GM18519 (cell line): ENCODE results near the gene ETV6.
"Not testable (repeated sequence)": the region's sequence is repeated elsewhere in the genome, so short reads cannot be mapped to it uniquely, and the experiment has no call there.

ENCODE experiments used
- ATAC-seq: cut with Tn5 transposase; IDR thresholded peaks from one replicate; pipeline ENCODE4 v1.9.1; 2021; ENCODE audit warnings: mild to moderate bottlenecking, moderate library complexity; ENCODE audit not compliant: unreplicated experiment, low FRiP score

The ETV6 gene

DNA sequence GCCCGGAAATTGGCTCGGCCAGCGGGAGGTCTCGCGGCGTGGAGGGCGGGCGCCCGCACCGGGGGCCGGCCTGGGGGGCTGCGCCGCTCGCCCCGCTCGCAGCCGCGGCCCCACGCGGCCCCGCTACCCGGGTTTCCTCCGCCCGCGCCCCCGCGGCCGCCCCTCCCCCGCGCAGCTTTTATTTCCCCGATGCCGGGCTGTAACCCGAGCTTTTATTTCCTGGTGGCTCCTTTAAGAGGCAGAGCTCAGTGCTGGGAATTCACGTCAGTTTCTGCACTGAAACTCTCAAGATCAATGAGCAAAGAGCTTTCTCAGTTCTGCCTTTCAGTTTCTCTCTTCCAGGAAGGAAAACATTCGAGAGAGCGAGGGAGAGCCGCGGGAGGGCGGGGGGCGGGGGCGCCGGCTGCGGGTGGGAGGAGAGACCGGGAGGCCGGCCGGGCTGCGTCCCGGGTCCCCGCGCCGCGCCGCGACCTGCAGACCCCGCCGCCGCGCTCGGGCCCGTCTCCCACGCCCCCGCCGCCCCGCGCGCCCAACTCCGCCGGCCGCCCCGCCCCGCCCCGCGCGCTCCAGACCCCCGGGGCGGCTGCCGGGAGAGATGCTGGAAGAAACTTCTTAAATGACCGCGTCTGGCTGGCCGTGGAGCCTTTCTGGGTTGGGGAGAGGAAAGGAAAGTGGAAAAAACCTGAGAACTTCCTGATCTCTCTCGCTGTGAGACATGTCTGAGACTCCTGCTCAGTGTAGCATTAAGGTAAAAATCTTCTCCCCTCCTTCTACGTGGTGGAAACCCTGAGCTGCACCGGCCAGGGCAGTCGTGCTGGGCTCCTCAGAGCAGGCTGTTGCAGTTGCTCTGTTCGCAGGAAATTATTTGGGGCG, at the start of gene ETV6:
TSS of gene ETV6 (plus strand) at position 262 of the 873 bp plus-strand sequence. CDS start at position 716, 454 bp downstream.
- ATAC-seq: peak; percentile 38

DNA sequence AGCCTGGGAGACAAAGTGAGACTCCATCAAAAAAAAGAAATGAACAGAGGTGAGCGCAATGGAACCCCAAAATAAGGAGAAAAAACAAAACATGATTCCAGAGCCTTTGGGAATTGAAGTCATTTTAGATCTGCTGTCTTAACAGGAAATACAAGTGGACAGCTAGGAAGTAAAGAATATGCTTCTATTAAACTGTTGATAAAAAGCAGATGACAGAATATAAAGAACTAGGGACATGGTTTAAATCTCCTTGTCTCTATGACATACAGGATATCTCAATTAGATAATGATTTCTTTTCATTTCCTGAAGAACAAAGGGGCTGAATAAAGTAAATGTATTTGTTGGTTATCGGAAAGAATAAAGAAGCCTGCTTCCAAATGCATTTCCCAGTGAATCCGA, 49.3 kb upstream of the ETV6 start:
- no peak for ATAC-seq

DNA sequence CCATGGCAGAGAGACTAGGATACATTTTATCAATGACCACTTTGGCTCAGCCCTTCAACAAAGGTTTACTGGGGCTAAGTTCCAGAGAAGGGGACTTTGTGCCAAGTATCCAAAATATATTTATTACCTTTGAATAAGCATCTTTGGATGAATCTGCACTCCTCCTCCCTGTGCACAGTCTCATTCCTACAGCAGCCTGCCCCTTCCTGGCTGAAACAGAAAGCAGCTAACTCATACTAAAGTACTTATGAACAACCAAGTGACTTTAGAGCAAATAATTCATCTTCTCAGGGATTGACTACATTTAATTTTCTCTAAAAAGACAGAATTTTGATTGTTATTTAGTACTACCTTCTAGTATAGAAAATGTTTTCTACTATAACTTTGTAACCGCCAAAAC, 47.8 kb upstream of the ETV6 start:
- no peak for ATAC-seq

DNA sequence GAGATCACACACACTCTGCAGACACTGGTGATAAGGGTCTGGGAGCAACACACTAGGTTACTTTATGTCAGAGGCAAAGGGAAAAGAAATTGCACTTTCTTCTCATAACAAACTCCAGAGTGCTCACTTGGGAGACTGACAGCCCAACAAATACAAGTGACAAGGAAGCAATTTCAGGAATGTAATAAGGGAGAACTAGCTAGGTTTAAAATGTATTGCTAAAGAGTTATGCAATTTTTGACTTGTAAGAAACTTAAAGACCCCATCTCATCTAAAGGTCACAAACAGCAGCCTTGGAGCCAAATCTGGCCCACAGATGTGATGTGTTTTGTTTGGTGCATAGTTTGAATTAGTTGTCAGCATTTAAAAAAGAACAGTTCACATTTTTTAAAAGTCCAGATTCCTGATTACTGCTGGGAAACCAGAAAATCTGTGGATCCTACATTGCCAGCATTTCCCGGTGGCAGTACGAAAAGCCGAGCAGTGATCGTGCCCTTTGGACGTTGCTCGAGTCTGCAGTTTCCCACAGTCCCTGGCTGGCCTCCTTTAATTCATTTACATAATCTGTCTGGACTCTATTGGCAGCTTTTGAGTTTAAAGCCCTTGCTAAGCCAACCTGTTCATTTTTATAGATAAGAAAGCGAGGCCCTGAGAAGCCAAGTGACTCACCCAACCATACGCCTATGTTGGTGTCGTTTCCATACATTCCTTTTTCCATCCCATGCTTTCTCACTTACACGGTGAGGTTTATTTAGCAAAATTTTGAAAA, 42.0 kb upstream of the ETV6 start:
- no peak for ATAC-seq

DNA sequence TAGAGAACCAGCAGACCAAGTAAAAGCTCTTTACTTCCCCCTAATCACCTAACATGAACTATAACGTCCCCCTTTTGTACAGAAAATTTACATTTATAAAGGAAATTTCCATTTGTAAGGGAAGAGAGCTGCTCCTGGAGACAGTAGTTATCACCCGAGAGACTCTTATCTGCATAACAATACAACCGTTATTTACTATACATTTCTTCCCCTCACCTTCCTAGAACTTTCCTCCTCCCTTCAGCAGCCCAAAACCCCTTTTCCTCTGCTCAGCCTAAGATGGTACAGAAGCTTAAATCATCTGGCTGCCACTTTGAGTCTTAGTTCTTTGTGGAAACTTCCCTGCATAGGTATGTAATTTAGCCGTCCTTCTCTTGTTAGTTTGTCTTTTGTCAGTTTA, 40.4 kb upstream of the ETV6 start:
- no peak for ATAC-seq

DNA sequence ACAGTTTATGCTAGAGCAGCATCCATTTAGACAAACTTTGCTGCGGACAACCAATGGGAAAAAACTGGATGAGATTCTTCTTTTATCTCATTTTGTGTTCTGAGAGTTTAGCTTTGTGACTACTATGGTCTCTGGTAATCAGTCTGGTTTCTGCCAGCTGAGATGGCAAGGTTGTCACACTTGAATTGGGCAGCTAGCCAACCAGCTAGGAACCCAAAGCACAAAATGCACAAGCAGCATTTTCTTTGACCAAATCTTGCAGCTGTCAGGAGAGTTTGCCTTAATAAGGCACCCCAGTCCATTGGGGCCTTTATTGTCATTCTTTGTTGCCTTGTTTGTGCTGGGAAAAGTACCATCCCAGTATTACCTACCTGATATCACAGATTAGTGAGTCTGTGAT, 34.0 kb upstream of the ETV6 start:
- no peak for ATAC-seq

DNA sequence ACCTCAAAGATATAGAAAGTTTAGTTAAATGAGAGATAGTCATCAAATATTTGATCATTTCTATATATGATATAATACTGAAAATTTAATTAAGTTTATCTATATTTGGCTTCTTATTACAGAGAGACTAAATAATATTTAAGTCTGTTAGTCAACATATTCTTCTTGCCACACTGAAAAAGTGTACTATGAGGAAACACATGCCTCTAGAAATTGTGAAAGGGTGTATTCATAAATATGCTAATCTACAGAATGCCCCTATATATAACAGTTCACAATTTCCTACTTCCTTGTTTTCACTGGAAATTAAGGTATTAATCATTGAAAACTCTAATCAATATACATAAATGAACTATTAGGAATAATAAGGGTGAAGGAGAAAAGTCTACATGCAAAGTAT, 31.4 kb upstream of the ETV6 start:
- ATAC-seq: no peak

DNA sequence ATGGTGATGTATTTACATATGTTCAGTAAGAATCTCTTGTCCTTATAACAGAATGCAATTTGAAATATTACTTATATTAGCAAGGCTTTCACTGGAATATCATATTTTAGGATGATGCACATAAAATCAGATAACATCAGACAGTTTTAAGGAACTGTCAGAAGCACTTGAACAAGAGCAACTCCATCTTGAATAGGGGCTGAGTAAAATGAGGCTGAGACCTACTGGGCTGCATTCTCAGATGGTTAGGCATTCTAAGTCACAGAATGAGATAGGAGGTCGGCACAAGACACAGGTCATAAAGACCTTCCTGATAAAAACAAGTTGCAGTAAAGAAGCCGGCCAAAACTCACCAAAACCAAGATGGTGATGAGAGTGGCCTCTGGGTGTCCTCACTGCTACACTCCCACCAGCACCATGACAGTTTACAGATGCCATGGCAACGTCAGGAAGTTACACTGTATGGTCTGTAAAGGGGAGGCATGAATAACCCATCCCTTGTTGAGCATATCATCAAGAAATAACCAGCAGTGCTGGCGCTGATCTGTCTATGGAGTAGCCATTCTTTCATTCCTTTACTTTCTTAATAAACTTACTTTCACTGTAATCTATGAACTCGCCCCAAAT, 27.6 kb upstream of the ETV6 start:
- ATAC-seq: no peak

DNA sequence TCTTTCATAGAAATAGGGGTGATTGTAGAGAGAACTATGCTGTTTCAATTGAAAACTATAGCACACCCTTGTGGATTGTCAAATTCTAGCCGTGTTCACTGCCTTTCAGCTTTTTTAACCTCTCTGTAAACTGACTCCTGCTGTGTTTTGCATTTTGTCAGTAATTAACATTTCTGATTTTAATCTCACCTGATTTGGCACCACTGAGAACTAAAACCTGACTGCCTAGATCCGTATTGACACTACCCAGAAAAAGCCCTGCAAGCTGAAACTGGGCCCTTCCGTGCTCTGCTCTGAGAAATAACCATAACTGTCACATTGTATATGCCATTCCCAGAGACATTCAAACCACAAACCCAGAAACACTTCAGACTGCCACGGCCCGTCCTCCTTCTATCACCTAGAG, 26.6 kb upstream of the ETV6 start:
- no peak for ATAC-seq

DNA sequence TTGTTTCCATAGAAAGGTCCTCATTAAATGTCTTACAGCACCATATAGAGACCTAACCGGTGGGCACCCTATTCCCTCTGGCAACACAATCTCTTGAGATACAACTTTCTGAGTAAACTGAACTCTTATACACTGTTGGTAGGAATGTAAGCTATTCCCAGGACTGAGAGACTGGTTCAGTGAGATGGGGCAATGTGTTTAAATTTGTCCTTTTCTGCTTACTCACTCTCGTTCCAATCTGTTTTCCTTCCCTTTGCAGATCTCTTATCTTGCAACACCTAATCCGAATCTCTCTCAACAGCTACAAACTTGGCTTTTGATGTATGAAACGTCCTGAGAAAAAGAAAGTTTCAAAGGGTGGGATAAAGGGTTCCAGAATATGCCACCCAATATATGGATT, 26.1 kb upstream of the ETV6 start:
- ATAC-seq: no peak

DNA sequence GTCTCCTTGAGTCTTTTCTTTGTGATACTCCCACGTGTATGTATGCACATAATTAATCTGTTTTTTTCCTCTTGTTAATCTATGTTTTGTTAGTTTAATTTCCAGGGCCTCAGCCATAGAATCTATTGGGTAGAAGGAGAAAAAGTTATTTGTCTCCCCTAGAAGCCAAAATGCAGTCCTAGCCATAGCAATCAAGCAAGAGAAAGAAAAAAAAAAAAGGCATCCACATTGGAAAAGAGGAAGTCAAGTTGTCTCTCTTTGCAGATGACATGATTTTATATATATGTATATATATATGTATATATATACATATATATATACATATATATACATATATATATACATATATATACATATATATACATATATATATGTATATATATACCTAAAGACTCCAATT, 25.4 kb upstream of the ETV6 start:
- ATAC-seq: no peak

DNA sequence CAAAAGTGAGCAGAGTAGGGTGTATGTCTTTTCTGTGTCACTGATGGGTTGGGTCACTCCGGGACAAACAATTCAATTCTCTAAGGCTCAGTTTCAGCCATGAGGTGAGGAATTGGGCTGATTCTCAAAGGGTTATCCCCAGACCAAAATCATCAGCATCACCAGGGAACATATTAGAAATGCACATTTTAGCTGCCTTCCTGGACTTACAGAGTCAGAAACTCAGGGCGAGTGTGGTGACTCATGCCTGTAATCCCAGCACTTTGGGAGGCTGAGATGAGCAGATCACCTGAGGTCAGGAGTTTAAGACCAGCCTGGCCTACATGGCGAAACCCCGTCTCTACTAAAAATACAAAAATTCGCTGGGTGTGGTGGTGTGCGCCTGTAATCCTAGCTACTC, 21.8 kb upstream of the ETV6 start:
- ATAC-seq: not testable (repeated sequence)

DNA sequence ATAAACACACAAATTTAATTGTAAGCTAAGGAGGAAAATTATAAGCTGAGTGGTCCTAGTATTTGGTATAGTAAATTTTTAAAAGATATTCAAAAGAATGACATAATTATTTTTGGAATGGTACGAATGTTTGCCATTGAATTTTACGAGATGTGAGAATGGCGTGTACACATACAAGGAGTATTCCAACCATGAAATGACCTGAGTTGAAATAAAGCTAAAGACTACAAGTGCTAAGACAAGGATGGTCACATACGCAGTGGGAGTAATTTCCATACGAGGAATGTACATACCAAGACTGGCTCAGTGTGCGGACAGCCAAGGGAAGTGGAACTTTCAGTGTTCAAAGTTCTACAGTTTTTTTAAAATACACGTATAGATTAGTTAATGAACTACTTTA, 21.1 kb upstream of the ETV6 start:
- ATAC-seq: no peak

DNA sequence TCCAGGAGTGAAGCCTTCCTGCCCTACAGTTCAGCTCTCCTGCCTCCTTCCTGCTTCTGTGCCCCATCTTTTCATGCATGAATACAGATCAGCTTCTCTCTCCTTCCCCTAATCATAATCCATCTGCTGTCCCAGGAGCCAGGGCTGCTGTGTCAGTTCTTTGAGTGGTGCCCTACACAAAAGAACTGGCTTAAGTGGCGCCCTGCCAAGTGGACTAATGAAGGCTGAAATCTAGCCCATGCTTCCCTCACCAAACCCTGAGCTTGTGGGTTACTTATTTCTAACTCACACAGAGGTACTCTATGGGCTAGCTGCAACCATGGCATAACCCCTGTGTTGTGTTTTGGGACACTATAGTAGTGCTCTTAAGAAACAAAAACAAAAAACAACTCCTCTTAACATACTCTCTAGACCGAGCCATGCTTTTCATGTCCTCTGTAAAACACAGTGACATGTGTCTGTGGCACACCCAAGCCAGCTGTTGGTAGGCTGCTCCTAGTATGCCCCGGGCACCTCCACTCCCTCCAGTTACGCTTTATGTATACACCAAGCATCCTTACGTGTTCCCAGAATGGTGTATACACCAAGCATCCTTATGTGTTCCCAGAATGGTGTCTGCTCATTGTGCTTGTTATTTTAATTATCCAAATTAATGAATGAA, 19.3 kb upstream of the ETV6 start:
- no peak for ATAC-seq

DNA sequence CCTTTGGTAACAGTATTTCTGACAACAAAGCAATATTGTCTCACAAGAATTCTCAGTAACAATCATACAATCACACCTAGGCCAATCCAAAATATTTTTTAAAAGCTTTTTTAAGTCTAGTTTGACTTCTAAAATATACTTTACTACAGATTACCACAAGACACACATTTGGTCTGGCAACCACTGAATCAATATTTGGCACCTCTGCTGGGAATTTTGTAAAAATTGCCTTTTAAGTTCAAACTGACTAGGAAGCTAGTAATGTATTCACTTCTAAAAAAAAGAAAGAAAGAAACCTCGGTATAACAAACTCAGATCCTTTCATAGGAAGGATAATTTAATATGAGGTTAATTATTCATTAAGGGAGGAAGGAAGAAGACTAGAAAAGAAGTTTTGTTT, 18.2 kb upstream of the ETV6 start:
- ATAC-seq: no peak

DNA sequence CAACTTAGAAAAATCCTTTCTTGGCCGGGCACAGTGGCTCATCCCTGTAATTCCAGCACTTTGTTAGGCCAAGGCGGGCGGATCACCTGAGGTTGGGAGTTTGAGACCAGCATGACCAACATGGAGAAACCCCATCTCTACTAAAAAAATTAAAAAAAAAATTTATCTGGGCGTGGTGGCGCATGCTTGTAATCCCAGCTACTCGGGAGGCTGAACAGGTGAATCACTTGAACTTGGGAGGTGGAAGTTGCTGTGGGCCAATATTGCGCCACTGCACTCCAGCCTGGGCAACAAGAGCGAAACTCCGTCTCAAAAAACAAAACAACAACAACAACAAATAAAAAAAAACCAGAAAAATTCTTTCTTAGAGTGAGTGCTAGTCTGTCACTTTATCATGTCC, 17.6 kb upstream of the ETV6 start:
- ATAC-seq: not testable (repeated sequence)

DNA sequence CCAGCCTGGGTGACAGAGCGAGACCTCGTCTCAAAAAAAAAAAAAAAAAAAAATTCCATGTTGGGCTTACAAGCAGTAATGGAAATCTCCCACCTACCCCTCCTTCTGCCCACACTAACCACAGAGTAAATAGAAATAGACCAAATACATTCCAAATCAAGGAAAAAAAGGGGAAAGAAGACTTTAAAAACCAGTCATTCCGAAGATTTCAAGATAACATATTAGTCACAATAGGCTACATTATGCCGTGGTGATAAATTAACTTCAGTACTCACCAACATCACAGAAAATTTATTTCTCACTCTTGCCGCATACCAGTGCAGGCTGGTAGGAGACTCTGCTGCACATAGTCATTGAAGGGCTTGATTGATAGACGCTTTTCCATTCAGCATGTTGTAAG, 15.5 kb upstream of the ETV6 start:
- no peak for ATAC-seq

DNA sequence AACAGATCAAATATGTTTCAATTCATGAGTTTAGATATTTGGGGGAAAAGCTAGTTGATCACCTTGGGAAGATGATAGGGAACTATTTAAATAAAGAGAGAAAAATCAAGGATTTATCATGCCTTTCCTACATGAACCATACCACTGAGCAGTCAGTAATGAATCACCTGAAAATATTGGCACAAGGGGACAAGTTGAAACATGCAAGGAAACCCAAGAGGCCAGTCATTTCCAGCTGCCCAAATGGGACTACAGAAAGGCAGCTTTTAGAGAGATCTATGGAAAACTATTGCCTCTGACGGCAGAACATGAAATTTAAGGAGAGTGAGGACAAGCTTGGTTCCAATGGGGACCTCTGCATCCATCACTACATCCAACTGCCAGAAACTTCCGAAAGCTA, 14.1 kb upstream of the ETV6 start:
- no peak for ATAC-seq

DNA sequence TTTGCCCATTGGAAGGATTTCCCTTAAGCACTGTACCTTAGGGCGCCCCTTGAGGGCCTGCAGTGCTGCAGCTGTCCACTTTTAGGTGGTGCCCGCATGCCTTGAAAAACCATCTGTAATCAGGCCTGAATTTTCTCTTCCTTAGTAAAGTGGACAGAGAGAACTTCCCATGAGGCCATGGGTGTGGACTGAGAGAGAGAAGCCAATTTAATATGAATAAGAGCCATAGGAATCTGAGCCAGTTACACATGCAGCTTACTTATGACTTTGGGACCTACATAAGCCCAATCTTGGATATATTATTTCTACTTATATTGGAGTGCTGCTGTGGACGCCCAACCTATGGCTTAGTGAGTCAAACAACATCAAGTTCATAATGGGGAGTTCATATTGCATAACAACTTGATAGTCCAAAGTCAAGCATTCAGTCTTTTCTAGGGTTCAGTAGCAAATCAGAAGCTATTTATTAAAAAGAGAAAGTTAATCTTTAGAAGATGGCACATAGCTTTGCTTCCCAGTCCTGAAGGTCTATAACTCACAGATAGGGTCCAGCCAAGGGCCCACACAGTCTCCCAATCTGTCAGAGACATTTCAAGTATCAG, 11.1 kb upstream of the ETV6 start:
- ATAC-seq: no peak

DNA sequence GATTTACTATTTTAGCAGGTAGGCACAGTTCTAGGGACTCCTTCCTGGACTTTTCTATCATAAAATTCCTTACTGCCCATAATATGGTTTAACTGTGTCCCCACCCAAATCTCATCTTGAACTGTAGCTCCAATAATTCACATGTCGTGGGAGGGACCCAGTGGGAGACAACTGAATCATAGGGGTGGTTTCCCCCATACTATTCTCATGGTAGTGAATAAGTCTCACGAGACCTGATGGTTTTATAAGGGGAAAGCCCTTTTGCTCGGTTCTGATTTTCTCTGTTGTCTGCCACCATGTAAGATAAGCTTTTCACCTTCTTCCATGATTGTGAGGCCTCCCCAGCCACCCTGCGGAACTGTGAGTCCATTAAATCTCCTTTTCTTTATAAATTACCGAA, 10.0 kb upstream of the ETV6 start:
- no peak for ATAC-seq

DNA sequence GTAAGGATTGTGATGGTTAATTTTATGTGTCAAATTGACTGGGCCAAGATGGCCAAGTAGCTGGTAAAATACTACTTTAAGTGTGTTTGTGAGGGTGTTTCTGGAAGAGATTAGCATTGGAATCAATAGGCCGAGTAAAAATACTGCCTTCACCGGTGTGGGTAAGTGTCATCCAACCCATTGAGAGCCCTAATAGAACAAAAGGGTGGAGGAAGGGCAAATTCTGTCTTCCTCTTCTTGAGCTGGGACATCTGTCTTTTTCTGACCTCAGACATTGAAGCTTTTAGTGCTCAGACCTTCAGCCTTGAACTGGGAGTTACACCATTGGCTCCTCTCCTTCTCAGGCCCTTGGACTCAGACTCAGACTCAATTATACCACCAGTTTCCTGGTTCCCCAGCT, 8.0 kb upstream of the ETV6 start:
- no peak for ATAC-seq
